Activated CD8-positive, alpha-beta memory T cell treated with anti-CD3 and anti-CD28 coated beads, Interleukin-2, amount 50 U/mL, for 48 hours (primary cell): ENCODE measurements around the gene WDR45B.
A peak's percentile ranks its signal among the peaks of the same experiment; 100 is the strongest.

ENCODE experiments used
- DNase-seq: peaks from one replicate; pipeline ENCODE4 v3.0.0-alpha.2; 2020

The WDR45B gene

DNA sequence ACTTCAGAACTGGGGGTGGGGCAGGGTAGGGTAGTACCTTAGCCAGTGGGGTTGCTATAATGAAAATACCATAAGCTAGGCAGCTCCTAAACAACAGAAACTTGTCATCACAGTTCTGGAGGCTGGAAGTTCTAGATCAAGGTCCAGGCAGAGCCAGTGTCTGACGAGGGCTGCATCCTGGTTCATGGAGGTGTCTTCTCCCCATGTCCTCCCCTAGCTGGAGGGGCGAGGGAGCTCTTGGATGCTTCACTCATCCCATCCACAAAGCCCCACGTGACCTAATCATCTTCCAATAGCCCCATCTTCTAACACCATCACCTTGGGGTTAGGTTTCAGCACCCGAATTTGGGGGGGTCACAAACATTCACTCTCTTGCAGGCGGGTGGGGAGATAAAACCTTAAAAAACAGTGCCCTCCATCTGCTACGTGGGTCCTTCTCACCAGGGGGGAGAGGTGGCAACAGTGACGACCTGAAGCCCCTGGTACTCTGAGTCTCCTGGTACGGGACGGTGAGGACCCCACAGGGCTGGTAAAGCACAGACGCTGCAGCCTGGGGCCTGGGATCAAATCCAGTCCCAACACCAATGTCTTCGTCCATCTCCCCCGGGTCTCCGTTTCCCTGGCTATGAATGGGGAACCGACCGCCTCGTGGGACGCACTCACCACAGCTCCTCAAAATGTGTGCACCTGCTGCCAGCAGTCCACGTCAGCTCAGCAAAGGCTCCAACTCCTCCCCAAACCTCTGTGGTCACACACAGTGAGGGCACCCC lies 27.4 kb upstream of the WDR45B start:
- DNase-seq = no peak

DNA sequence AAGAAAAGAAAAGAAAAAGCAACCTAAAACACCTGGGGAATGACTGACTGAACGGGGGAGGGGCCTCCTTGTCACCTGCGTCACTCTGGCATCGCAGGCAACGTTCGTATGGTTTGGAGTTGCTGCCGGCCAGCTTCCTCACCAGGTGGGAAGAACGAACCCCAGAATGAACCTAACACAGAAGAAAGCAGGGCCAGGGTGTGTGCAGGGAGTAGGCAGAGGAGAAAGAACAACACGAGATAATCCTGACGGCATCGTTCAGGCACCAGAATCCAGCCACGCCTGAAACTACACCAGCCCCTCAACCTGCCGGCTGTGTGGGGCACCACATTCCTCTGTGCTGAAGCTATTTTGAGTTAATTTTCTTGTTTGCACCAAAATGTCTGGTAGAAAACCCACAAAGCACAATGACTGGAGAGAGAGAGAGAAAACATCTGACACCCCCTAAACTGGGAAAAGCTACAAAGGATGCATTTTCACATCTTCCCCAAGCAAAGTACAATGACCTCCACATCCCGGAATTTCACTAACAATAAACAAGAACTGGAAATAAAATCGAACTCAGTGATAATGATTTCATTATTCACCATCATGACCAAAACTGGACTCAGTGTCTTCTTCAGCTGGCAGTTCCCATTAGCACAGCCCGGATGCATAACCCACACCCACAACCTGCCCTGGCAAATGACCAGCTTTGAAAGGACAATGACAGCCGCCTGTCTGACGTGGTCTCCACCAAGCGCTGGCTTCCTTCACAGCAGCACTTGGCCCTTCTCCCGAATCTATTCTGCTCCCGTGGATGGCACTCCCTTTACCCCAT lies 26.6 kb upstream of the WDR45B start:
- no peak for DNase-seq

DNA sequence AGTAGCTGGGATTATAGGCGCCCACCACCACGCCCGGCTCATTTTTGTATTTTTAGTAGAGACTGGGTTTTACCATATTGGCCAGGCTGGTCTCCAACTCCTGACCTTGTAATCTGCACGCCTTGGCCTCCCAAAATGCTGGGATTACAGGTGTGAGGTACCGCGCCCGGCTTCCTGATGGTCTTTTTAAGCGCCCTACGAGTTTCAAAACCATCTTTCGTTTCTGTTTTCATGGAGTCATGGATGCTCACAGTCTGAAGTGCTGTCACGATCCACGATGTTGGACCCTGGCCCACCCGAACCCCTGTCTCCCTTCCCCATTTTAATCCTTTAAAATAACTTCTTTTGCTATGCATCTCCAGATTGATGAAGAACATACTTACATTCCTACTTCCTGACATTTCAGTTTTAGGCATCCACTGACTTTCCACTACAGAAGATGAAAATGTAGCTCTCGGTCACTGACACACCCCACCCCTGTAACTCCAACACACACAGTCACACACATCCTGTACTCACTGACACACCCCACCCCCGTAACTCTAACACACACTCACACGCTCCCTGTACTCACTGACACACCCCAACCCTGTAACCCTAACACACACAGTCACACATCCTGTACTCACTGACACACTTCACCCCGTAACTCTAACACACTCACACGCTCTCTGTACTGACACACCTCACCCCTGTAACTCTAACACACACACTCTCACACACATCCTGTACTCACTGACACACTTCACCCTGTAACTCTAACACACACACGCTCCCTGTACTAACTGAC lies 22.6 kb upstream of the WDR45B start:
- DNase-seq = no peak

DNA sequence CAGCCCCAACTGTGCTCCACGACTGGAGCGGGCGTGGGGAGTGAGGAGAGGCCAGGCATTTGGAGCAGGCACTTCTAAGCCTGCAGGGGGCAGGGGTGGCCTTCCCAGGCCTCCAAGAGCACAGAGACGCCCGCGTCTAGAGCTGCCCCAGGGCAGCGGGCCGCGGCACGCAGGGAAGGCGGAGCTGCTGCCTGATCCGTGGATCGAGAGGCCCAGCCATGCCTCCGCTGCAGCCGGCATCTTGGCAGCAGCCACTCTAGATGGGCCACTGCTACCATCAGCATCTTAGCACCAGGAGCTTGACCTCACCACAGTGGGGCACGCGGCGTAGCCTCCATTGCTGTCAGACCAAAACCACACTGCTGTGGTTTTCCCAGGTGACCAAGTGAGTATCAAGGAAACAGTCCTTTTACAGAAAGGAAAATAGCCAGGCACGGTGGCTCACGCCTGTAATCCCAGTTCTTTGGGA lies 20.4 kb upstream of the WDR45B start:
- DNase-seq = peak; percentile 73

DNA sequence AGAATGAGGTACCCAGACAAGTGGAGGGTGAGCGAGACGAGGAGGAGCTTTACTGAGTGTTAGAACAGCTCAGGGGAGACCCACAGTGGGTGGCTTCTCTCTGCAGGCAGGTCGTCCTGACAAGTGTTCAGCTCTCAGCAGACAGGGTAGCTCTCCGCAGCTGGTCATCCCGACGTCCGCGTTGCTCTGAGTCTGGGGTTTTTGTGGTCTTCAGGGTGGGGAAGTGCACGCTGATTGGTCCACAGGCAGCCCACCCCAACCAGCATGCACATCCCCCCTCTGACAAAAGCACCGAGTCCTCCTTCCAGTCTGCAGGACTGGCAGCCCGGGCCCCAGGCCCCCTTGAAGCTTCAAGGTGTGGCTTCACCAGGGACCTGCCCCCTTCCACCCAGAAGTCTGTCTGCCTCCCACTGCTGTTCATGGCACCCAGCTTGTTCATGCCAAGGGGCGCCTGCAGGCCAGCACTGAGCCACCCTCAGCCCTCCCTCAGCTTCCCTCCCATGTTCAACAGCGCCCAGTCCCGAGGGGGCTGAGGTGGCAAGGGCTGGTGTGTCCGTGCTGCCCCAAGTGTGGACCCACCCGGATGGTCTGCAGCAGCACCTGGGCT lies 19.9 kb upstream of the WDR45B start:
- DNase-seq = no peak

DNA sequence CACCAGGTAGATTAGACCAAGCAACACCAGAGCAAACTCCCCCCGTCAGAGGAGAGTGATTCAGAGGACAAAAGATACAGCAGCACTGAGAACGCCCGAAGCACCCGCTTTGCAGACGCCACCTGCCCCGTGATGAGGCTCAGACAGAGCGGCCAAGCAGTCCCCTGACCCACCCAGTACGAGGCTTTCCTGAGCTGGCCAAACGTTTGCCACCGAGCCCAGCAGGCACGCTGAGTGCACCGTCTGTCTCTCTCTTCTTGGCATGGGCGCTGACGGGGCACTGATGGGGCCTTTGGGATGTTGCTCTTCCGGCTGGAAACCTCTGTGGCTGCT lies 19.4 kb upstream of the WDR45B start:
- no peak for DNase-seq

DNA sequence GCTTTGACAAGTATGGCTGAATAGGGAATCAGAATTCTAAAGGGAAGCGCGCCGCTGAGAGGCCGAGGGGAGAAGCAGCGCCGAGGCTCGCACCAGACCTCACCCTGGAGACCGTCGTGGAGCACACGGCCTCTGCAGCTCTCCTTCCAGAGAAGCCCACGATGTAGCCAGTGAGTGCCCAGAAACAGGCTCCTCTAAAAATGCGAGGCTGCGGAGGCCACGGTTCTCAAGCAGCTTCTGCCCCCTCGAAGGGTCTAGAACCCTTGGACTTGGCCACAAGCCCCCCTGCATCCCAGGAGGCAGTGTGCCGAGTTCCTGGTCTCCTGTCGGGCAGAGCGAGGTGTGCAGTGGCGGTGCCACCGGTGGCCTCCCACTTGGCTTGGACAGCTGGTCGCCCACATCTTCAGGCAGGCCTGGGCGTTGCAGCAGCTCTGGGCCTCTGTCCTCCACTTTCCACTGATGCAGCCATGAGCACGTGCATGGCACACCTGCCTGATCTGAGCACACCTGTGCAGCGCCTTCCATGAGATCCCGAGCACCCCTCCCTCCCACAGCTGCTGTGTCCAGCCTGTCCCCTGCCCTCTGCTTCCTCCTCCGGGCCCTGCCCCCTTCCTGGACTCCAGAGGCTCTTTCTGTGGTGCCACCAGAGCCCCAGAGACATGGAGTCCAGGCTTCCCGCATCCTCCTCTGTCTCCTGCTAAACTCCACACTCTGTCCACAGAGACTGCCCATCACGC lies 18.9 kb upstream of the WDR45B start:
- no peak for DNase-seq

DNA sequence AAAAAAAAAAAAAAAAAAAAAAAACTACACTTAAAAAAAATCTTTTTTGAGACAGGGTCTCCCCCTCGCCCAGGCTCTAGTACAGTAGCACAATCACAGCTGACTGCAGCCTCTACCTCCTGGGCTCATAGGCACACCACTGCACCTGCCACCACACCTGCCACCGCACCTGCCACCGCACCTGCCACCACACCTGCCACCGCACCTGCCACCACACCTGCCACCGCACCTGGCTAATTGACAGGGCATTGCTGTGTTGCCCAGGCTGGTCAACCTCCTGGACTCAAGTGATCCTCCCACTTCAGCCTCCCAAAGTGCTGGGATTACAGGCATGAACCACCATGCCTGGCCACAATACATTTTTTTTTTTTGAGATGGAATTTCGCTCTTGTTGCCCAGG lies 17.6 kb upstream of the WDR45B start:
- DNase-seq = no peak

DNA sequence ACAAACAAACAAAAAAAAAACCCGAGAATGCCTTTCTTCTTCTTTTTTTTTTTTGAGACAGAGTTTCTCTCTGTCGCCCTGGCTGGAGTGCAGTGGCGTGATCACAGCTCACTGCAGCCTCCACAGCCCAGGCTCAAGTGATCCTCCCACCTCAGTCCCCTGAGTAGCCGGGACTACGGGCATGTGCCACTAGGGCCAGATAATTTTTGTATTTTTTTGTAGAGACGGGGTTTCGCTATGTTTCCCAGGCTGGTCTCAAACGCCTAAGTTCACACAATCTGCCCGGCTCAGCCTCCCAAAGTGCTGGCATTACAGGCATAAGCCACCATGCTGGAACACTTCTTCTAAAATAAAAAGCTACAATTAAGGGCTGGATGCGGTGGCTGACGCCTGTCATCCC lies 17.0 kb upstream of the WDR45B start:
- no peak for DNase-seq

DNA sequence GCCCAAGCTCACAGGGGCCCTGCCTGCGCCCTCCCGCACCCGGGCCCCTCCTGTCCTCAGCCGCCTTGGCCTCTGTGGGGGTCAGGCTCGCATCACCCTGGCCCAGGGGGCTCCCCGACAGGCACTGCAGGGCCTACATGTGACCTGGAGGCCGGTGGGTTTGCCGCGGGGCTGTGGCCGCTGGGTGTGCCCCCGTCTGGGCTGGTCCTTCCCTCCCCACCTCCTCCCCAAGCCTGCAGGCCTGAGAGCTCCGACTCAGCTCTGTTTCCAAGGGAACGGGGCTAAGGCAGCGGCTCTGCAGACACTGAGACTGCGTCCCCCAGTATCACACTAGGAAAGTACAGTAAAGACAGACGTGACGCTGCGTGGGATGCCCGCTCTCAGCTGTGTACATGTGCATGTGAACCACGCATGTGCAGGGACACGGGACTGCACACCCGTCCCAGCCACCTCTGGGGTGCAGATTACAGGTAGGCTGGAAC lies 16.5 kb upstream of the WDR45B start:
- no peak for DNase-seq

DNA sequence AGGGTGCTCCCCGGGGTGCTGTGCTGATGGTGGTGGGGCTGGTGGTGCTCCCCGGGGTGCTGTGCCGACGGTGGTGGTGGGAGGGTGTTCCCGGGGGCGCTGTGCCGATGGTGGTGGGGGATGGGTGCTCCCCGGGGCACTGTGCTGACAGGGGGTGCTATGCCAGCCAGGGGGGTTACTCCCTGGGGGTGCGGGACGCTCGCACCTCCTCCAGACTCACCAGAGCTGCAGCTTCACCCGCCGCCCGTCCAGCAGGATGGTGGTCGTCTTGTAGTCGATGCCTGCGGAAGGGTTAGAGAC lies 16.0 kb upstream of the WDR45B start:
- no peak for DNase-seq

DNA sequence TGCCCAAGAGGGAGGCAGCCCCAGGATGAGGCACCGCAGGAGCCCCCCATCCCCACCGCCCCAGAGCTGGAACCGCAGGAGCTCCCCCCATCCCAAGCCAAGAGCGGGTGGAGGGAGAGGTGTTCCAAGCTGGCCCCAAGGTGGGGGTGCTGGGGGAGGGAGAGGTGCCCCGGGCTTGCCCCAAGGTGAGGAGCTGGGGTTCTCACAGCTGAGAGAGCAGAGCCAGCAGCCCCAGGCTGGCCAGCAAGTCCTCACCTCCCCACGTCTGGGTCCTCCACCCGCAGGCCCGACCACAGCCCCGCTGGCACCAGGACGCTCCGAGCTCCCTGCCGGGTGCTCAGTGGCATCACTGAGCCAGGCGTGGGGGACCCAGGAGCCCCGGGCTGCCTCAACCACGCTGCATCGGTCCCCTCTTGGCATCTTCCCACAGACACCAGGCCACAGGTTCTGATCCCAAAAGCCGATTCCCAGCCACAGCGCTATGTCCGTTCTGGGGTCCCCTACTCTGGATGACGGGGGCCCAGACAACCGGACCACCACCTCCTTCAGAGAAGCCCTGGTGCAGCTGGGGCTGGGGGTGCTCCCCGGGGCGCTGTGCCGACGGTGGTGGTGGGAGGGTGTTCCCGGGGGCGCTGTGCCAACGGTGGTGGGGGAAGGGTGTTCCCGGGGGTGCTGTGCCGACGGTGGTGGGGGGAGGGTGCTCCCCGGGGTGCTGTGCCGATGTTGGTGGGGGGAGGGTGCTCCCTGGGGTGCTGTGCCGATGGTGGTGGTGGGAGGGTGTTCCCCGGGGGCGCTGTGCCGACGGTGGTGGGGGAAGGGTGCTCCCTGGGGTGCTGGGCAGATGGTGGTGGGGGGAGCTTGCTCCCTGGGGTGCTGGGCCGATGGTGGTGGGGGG lies 15.4 kb upstream of the WDR45B start:
- no peak for DNase-seq

DNA sequence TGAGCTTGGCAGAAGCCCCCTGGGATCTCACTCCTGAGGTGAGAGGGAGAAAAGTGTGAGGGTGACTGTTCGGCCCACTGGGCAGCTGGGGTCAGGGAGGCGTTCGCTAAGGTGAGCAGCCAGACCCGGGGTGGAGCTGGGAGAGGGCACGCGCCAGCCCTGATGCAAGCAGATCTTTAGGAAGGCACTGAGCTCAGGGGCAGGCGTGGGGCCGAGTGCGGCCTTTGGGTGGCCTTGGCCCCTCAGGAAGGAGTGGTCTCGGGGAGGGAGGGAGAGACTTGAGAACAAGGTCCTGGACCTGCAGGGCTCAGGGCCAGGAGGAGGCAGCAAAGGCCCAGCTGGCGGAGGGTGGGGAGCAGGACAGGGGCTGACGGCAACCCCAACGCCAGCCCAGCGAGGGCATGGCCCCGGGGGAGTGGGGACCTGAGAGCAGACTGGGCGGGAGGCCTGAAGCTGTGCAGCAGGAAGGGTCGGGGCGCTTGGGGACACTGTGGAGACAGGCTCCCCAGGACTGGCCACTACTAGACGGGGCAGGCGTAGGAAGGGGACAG lies 14.5 kb upstream of the WDR45B start:
- no peak for DNase-seq

DNA sequence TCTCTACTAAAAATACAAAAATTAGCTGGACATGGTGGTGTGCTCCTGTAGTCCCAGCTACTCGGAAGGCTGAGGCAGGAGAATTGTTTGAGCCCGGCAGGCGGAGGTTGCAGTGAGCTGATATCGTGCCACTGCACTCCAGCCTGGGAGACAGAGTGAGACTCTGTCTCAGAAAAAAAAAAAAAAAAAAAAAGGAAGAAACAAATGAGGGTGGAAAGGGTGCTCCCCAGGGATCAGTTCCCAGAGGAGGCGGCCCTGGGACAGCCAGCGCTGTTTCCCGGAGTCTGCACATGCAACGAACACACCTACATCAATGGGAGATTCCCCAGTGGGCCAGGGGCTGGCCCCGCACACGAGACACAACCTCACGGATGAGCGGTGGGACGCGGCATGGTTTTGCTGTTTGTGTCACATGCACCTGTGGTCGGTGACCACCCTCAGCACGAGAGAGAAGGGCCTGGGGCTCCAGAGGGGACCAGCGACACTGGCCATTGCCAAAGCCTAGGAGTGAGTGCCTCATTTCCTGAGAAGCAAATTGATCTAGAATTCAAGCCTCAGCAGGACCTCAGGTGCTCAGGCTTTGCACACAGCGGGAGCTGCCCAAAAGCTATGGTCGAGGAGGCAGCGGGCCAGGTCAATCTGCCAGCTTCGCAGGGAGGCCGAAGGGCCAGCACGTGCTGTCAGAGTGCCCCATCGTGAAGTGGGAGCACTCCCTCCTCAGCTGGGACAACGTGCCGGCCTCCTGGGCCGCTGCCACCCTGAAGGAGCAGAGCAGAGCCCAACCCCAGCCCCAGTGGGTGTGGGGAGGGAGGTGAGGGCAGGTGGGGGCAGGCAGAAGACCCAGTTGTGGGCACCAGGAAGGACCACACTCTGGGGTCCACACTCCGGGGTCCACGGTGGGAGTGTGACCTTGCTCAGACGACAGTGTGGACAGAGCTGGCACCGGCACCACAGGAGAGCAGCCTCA lies 13.8 kb upstream of the WDR45B start:
- DNase-seq = no peak

DNA sequence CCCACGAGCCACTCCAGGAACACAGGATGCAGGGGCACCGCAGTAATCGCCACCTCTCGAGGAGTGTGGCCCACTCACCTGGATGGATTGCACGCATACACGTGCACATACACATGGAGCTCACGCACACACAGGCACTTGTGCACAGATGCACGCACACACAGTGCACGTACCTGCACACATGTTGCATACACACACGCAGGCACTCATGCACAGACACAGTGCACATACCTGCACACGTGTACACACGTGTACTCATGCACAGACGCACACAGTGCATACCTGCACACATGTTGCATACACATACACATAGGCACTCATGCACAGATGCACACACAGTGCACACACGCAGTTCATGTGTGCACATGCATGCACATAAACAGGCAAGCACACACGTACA lies 11.6 kb upstream of the WDR45B start:
- DNase-seq = no peak

DNA sequence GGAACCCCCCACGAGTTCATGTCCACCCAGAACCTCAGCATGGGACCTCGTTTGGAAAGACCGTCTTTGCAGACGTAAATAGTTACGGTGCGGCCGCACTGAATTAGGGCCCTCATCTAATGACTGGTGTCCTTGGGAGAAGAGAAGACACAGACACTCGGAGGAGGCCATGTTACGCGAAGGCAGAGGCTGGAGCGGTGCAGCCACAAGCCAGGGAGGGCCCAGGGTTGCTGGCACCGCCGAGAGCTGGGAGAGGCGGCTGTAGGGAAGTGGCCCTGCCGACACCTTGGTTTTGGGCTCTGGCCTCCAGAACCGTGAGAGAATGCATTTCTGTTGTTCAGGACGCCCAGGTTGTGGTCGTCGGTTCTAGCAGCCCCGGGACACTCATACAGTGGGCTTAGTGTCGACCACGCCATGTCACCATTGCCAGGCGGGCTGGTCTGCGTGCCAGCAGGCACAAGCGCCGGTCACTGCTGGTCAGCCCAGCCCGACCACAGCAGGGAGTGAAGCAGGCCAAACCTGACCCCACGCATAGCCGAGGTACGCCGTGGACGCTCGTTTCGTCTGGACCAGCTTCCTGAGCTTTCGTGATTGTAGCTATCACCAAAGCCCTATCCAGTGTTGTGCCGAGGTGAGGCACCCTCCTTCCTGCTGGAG lies 10.7 kb upstream of the WDR45B start:
- DNase-seq = no peak

DNA sequence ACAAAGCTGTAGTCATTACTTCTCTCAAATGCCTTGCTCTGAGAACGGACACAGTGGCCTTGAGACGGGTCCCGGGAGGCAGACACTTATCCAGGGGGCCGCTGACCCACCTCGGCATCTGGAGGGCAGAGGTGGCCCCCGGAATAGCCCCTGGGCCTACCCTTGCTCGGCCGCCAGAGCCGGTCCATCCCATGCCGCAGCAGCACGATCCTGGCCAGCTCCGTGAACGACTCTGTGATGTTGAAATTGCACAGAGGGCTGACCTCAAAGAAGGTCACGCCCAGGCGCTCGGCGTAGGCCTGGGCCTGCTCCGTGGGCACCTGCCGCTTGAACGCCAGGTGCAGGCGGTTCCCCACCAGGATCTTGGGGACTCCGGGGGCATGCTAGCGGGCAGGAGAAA lies 10.1 kb upstream of the WDR45B start:
- DNase-seq = no peak

DNA sequence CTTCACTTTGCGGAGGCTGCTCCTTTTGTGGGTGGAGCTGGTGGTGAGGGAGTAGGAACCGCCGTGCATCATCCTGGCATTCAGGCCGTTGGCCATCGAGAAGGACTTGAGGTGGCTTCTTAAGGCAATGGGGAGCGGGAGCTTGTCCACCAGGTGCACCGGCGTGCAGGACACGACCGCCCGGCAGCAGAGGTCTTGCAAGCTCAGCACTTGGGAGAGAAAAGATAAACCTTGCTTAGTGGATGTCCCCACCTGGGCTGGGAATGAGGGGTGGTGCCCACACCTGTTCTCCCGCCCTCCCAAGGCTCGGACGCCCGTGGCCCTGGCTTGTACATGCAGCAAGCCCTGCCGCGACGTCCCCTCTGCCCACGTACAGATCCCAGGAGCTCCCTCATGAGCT lies 9.7 kb upstream of the WDR45B start:
- DNase-seq = no peak

DNA sequence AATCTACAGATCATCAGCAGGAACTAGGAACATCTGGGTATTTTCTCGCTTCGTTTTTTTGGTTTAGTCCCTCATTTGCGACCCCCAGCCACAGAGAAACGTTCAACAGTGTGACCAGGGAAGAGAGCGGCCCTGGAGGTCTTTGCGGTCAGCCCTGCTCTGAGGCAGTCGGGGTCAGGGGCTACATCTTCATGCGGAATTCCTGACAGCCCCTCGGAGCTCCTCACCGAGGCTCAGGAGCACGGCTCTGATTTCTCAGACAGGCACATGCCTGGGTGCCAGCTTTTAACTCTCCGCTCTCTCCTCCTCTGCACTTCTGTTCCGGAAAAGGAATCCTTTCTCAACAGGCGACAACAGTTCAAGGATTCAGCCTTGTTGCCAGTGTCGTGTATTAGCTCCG lies 8.0 kb upstream of the WDR45B start:
- no peak for DNase-seq
